RPMI7951 (cell line): ENCODE data around the gene NDUFA11. TPM values are rescaled to one million over a fixed set of nuclear protein-coding genes. Genes with fewer than 3 reads are reported as not detected.

Experiments used
- DNase-seq: peaks from one replicate; pipeline ENCODE4 v3.0.0-alpha.2; 2012; ENCODE audit warnings: low read depth
- total RNA-seq: library from RNA; depleted of rRNA; stranded (reverse); fragments of >200 nt; shearing (Covaris generic); gene quantifications from 2 replicates; pipeline ENCODE4 v1.2.3, GENCODE V29; 2014; rRNA removed

The NDUFA11 gene
- total RNA-seq = 470 and 521 TPM in 2 replicates

- peak; percentile 92 for DNase-seq
Observed at GRCh38 chr19:5903624-5904351, at the start of gene NDUFA11. Gene NDUFA11, minus strand, starts transcription at chr19:5903790. Its CDS starts 82 bp downstream, at chr19:5903708.

GRCh38 chr19:5953030-5953589 is 49.5 kb upstream of the NDUFA11 start:
- DNase-seq = peak; percentile 27

- DNase-seq = no peak
Observed at GRCh38 chr19:5952193-5953029, 48.8 kb upstream of the NDUFA11 start.

- DNase-seq = no peak
Observed at GRCh38 chr19:5951338-5951861, 47.8 kb upstream of the NDUFA11 start.

DNA sequence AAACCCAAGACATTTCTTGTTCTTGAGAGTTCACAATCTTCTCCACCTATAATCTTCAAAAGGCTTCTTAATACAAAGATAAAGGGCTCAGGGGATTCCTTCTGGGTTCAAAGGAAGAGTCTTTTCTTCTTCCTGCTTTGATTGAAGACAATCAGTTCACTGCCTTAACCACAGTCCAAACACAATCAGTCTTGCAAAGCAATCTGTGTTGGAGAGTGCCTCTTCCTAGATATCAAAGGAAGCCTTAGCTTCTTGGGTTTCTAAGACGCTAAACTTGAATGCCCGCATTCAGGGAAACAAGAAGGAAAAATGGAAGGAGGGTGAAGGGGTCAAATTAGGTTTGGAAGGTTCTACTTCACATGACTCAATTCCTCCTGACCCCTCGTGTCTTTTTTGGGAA is 47.2 kb upstream of the NDUFA11 start:
- DNase-seq = no peak

- no peak for DNase-seq
Observed at GRCh38 chr19:5949792-5950305, 46.3 kb upstream of the NDUFA11 start.

GRCh38 chr19:5948752-5949564 is 45.4 kb upstream of the NDUFA11 start:
- no peak for DNase-seq

DNA sequence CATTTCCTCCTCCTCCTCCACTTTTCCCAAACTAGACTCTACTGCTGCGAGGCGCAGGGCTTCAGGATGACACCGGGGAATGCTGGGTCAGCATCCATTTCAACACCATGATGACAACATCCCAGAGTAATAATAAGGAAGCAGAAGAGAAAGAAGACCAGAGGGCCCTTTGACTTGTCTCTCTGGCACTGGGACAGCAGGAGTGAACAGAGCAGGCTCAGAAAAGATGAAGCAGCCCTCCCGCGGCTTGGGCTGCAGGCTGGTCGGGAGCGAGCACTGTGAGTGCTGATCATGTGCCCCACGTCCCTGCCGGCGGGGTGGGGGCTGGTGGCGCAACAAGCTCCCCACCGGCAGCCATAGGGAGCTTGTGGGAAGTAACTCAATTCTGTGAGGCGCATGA is 43.8 kb upstream of the NDUFA11 start:
- no peak for DNase-seq

DNA sequence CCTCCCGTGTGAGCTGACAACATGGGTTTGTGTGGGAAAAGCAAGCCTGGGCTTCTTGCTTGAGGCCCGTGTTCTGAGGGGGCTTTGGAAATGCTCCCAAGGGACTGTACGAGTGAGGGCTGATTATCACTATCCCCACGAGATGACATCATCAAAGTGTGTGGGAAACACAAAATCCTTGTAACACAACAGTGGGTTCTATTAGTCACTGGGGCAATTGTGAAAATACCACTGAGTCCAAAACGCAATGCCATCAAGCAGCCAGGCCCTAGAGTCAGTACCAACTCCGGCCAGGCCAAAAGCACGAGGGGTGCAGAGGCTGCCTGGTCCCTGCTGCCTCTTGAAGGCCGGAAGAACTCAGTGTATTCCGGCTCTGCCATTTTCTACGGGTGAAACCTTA is 40.0 kb upstream of the NDUFA11 start:
- DNase-seq = no peak

DNA sequence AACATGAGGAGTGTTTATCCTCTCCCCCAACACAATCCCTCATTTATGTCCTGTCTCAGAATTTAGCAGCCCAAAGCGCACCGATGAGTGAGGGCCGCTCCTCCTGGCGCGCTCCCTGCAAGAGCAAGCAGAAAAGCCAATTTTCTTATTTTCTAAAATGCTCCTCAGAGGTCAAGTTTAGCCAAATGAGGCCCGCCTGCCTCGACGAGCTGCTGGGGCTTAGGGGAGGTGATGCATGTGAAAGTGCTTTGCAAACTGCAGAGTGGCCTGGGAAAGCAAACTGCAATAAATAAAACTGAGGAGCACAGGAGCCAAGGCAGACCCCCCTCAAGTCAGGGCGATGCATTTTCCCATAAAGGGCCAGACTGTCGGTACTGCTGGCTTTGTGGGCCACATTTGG is 39.5 kb upstream of the NDUFA11 start:
- no peak for DNase-seq

DNA sequence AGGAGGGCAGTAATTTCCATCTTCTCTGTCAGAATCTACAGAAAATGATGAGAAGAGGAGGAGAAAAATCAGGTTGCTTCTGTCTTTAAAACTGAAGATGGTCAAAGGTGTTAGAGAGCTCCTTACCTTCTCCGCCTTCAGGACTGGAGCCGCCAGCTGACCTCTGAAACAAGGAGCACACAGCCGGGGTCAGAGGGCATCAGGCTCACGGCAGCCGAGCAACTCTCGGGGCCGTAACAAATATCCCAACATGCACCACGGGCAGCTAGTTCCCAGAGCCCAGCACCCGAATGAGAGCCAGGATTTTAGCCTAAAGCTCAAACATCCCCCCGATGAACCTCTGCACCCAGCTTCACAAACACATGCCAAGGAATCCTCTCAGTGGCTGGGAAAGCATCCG is 38.1 kb upstream of the NDUFA11 start:
- DNase-seq = no peak

GRCh38 chr19:5940260-5941208 is 36.9 kb upstream of the NDUFA11 start:
- DNase-seq = no peak

- no peak for DNase-seq
Observed at GRCh38 chr19:5937550-5937949, 34.0 kb upstream of the NDUFA11 start.

DNA sequence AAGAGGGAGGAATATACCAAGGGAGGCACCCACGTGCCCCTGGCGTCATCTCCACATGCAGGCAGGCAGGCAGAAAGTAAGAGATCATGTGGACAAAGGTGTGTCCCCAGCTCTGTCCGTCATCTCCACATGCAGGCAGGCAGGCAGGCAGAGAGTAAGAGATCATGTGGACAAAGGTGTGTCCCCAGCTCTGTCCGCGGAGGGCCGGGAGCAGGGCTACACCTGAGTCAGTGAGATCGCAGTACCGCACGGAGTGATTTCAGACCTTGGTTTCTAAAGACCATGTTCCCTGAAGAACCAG is 32.7 kb upstream of the NDUFA11 start:
- no peak for DNase-seq

GRCh38 chr19:5935473-5936291 is 32.1 kb upstream of the NDUFA11 start:
- DNase-seq = no peak

DNA sequence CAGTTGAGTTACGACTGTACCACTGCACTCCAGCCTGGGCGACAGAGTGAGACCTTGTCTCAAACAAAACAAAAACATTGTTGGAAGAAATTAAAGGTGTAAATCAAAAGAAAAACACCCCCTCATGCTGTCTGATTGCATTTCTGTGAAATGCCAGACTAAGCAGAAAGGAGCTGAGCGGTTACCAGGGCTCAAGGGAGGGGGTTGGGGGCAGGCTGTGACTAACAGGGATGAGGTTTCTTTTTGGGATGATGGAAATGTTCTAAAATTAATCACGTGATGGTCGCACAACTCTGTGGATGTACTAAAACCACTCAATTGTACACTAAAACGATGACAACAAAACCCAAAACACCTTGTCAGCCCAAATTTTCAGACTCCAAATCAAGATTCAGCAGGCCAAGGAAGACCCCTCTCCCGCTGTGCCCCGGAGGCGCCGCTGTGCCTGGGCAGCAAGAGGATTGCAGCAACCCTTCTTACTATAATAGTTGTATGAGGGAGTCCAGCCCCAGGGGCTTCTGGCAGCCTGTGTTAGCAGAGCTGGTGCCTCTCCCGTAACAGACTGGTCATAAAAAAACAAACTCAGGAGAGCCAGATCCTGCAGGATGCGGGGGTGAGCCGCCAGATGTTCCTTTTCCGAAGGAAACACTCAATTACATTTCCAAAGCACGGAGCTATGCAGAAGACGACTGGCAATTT is 31.3 kb upstream of the NDUFA11 start:
- DNase-seq = peak; percentile 64

DNA sequence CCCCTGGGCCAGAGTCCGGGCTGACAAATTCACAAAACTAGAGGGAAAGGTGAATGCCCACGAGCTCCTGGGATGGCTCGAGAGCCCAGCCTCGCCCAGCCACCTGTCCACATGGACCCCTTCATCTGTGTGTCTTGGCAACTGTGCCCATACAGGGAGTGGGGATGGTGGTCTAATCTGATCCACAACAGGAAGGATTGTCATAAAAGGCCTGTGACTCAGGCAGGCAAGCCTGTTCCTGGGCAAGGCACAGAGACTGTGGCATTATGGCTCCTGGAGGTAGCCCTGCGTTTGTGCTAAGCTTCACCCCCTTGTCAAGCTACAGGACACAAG is 30.4 kb upstream of the NDUFA11 start:
- DNase-seq = no peak

DNA sequence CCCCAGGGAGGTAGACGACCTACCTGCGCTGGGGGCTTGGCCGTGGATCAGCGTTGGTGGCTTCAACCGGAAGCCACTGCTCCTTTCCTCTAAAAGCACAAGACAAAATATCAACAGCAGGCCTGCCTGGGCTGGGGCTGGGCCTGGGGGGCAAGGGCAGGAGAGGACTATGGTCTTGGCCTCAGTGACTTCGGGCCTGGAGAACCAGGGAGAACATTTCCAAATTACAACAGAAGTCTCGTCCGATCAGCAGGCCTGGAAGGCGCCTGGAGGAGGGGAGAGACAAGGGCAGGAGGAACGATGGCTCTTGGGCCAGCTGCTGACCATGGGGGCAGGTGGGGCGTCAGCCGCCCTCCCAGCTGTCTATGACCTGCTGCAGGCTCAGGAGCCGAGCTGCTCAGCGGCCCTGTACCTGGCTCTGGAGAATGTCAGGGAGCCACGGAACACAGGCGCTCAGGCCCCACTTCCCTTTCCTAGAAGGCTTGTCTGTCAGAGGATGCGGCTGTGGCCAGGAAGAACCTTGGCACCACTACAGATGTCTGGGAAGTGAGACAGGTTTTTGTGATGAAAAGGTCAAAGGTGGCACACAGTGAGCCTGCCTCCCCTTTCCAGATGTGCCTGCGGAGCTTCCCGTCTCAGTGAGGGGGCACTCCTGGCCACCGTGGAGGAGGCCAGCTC is 29.9 kb upstream of the NDUFA11 start:
- DNase-seq = no peak
